AG09319 (cell line): ENCODE measurements around the gene PCDH19.

Source experiments
- DNase-seq: peaks from one replicate; pipeline ENCODE4 v3.0.0-alpha.2; 2010; ENCODE audit warnings: low read depth; ENCODE audit errors: extremely low read depth
- TF ChIP-seq, protein P1 (sequence below): IDR thresholded peaks from 2 replicates; pipeline ENCODE4 v1.5.1; 2011; ENCODE audit warnings: low read depth, mild to moderate bottlenecking, inconsistent platforms, low read length, moderate library complexity

Gene PCDH19

DNA sequence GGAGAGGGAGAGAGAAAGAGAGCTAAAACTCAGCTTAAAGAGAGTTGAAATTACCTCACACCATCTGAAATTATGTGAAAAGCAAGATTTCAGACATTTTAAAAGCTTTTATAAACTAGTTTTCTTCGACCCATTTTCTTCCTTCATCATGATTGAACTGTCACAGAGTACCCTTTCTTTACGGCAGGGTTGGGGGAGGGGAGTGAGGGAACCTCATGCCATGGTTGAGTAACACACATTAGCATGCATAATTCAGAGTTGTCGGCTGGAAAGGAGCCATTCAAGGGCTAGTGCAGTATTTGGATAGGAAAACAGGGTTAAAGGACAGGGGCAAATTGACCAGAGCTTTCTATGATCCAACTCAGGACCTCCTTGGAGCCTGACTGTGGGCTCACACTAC is 46.2 kb downstream of the PCDH19 start:
- TF ChIP-seq, protein P1, sequence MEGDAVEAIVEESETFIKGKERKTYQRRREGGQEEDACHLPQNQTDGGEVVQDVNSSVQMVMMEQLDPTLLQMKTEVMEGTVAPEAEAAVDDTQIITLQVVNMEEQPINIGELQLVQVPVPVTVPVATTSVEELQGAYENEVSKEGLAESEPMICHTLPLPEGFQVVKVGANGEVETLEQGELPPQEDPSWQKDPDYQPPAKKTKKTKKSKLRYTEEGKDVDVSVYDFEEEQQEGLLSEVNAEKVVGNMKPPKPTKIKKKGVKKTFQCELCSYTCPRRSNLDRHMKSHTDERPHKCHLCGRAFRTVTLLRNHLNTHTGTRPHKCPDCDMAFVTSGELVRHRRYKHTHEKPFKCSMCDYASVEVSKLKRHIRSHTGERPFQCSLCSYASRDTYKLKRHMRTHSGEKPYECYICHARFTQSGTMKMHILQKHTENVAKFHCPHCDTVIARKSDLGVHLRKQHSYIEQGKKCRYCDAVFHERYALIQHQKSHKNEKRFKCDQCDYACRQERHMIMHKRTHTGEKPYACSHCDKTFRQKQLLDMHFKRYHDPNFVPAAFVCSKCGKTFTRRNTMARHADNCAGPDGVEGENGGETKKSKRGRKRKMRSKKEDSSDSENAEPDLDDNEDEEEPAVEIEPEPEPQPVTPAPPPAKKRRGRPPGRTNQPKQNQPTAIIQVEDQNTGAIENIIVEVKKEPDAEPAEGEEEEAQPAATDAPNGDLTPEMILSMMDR = no peak
- no peak for DNase-seq

DNA sequence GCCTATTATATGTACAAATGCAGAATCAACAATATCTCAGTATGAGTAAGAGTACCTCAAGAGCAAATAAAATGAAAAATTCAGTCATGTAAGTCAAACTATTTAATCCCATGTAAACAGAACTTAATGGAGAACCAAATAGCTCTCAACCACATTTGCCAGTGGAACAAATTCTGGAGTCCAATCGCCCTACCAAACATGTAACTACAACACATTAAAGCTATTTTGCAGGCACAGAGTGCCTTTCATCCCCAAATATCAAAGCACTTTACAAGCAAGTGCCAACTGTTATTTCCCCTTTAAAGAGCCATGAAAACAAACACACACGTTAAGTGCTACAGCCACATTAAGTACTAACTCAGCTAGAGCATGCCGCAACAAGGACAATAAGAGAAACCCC is 51.3 kb downstream of the PCDH19 start:
- DNase-seq = no peak
- TF ChIP-seq, protein P1 = no peak

DNA sequence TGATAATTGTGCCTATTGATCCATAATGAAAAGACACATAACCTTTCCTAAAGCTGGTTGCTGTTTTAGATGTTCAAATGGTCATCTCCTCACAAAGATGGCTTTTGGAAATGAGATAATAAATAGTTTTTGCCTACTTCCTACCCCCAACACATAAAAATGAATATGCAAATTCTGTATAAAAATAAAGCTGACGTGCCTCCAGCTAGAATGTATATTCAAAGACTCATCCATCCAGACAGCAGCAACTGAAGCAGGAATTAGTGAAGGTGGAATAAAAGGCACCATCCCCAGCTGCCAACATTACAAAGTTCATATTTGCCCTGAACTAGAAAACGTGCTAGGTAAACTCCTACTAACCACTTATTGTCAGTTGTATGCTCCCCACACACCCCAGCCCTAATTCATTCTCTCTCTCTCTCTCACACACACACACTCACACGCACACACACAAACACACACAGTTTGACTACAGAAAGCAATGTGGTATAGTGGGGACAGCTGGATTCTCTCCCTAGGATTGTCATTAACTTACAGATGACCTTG is 53.6 kb downstream of the PCDH19 start:
- TF ChIP-seq, protein P1 = no peak
- DNase-seq = no peak

DNA sequence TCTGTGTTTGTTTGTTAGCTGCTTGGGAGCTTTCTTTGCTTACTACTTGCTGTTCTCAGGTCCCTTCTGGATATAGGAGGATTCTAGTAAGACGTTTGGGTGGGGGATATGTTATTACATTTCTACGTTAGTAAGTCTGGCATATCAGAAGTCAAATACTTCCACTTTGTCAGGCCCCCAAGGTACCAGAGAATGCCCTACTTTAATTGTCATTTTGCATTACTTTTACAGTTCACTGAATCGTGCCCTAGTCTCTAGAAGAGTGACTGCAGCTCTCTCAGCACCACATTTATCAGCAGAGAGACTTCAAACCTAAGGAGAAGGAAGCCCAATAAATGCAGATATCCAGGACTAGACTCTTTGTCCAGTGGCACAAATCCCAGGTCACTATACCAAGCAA is 54.4 kb downstream of the PCDH19 start:
- TF ChIP-seq, protein P1 = no peak
- DNase-seq = no peak

DNA sequence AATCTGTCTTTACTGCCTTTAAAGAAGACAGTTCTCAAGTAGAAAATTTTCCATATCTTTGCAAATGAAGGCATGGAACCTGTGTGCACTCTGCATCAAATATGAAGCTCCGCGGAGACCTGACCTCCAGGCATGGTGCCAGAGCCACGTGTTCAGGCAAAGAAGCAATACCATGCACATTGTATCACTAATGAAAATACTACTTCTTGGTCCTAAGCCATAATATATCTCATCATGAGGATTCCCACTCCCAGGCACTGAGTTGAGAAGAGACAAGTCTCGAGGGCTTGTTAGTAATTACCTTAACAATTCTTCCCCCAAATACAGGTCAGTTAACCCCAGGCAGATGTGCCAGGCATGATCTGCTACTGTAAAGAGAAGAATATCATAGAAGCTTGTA is 56.7 kb downstream of the PCDH19 start:
- TF ChIP-seq, protein P1 = no peak
- DNase-seq = no peak

DNA sequence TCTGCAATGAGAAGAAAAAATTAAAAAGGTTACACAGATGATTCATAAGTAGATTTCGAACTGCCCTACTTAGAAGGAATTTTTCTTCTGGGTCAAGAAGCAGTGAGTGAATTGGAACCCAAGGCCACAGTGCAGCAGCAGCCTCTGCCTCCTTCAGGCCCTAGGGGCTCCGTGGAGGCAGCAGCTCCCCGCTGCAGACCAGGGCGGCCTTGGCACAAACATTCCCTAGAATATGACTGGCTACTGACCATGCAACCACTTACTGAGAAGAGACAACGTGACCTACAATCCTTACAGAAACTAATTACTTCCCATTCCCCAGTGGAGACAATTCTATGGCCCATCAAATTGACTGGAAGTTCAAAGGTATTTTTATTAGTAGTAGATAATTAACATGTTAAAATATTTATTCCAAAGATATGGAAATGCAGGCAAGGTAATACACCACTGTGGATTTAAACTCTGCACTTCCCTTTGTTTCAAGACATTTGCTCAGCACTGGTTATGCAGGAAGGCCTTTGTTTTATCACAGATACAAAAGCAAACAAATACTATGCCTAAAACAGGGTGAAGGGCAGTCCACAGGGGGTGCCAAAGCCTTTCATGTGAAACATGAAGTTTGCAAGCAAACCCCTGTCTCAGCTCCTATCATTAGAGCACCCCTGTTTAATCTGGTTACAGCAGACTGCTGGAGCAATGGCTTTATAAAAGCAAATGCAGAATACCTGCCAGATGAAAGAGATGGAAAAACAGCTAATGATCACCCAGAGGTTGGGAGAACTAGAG is 59.2 kb downstream of the PCDH19 start:
- no peak for DNase-seq
- TF ChIP-seq, protein P1 = no peak

DNA sequence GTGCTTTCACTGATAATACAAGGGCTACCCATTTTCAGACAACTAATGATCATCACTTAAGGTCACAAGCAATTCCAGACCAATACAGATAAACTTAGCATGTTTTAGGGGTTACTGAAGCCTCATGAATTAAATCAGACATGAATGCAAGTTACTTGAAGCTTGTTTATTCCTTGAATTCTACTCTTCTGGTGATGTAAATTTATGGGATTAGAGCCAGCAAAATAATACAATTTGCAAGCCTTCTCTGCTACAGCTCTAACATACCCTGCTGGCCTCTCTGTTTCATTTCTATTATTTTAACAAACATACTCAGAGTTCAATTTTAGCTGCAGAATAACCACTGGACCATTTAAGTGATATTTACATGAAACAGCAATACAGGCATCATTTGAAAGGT is 60.7 kb downstream of the PCDH19 start:
- TF ChIP-seq, protein P1 = no peak

More for the DNA sequence above, 60.7 kb downstream of the PCDH19 start:
- DNase-seq = no peak
